Endodermal cell (in vitro differentiated cells): ENCODE data around the gene C4orf50. TPM values are rescaled to one million over a fixed set of nuclear protein-coding genes. Genes with fewer than 3 reads are reported as not detected.
A peak's percentile ranks its signal among the peaks of the same experiment; 100 is the strongest.

Experiments
- DNase-seq: peaks from one replicate; pipeline ENCODE4 v3.0.0-alpha.2; 2017
- H3K27ac ChIP-seq: 2 replicates; pipeline ENCODE4 v1.5.1; 2013; ENCODE audit warnings: mild to moderate bottlenecking, low read depth, low read length, moderate library complexity
- H3K27me3 ChIP-seq: 2 replicates; pipeline ENCODE4 v1.6.1; 2013; ENCODE audit warnings: mild to moderate bottlenecking, low read length, moderate library complexity; ENCODE audit not compliant: insufficient read depth, control insufficient read depth, poor library complexity, severe bottlenecking
- H3K36me3 ChIP-seq: 2 replicates; pipeline ENCODE4 v1.7.0; 2013; ENCODE audit warnings: mild to moderate bottlenecking, low read length, moderate library complexity; ENCODE audit not compliant: control insufficient read depth, insufficient read depth
- H3K4me1 ChIP-seq: one replicate; pipeline ENCODE4 v1.7.0; 2013; ENCODE audit warnings: low read length; ENCODE audit not compliant: control insufficient read depth, insufficient read depth
- H3K4me3 ChIP-seq: 2 replicates; pipeline ENCODE4 v1.5.1; 2013; ENCODE audit warnings: mild to moderate bottlenecking, low read length, moderate library complexity
- H3K9ac ChIP-seq: 2 replicates; pipeline ENCODE4 v1.6.1; 2013; ENCODE audit warnings: mild to moderate bottlenecking, low read length, moderate library complexity; ENCODE audit not compliant: poor library complexity, severe bottlenecking; ENCODE audit errors: extremely low read depth
- H3K9me3 ChIP-seq: 2 replicates; pipeline ENCODE4 v1.6.1; 2013; ENCODE audit warnings: mild to moderate bottlenecking, low read length, moderate library complexity; ENCODE audit not compliant: control insufficient read depth
- H3K27ac Mint-ChIP-seq: 2 replicates; pipeline ENCODE4 v1.8.0; 2020; ENCODE audit warnings: mixed read lengths
- H3K27me3 Mint-ChIP-seq: 2 replicates; pipeline ENCODE4 v1.8.0; 2021; ENCODE audit warnings: mild to moderate bottlenecking, mixed read lengths; ENCODE audit not compliant: insufficient read depth
- H3K36me3 Mint-ChIP-seq: 2 replicates; pipeline ENCODE4 v1.8.0; 2020; ENCODE audit warnings: low read depth, mixed read lengths
- H3K4me1 Mint-ChIP-seq: 2 replicates; pipeline ENCODE4 v1.8.0; 2020; ENCODE audit warnings: mixed read lengths
- H3K4me3 Mint-ChIP-seq: 2 replicates; pipeline ENCODE4 v1.8.0; 2020; ENCODE audit warnings: mild to moderate bottlenecking, moderate library complexity, mixed read lengths
- H3K9me3 Mint-ChIP-seq: 2 replicates; pipeline ENCODE4 v1.8.0; 2020; ENCODE audit warnings: mild to moderate bottlenecking, mixed read lengths
- WGBS, 2 experiments: methylation state at CpG; one replicate each; pipeline versions ENCODE4 v1.1.5 to v1.1.7; 2013; ENCODE audit warnings: missing lambda C conversion rate in 2 of 2, mixed read lengths in 1 of 2; ENCODE audit not compliant: insufficient coverage in 1 of 2, insufficient read length in 1 of 2; 5-methylcytosine and 5-hydroxymethylcytosine counted together
- total RNA-seq, 2 donors: library from RNA; stranded (reverse); fragmentation: NEBNext Ultra II Directional in 1 of 2; extraction: Animal tissue kit (Norgen Biotek cat#: 25700) in 1 of 2; gene quantifications; 2 replicates in 1 of 2; 3 replicates in 1 of 2; pipeline ENCODE4 v1.2.1, GENCODE V29; 2021
- TF ChIP-seq, protein P1 (sequence below): fragments of 200-600 bp; sonication (generic); conservative IDR thresholded peaks from 2 replicates; pipeline ENCODE4 v1.5.0; 2021; ENCODE audit warnings: antibody characterized with exemption, mild to moderate bottlenecking

The C4orf50 gene
- total RNA-seq, 2 donors from 2014 or later: 0.84 to 1.6 TPM

DNA sequence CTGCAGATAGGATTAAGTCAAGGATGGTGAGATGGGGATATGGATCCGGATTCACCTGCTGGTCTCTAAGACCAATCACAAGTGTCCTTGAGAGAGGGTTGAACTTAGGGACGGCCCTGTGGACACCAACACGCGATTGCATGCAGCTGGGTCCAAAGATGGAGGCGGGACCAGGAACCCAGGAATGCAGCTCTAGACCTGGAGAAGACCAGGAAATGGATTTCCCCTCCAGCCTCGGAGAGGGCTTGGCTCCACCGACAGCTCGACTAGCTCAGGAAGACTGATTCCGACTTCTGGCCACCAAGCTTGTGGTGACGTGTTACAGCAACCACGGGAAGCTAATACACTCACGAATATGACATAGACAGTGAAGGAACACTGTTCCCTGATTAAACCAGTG is 4.7 kb downstream of the C4orf50 start:
- H3K27me3 ChIP-seq: peaks cover 21% of the 10 kb centered on the region
- Mint-ChIP-seq H3K9me3 (no peaks in the 10 kb centered on the region), H3K36me3 (no peaks in the 10 kb centered on the region), H3K27me3 (peaks cover 24% of the 10 kb centered on the region), H3K4me3 (no peak overlapping the region), H3K27ac (no peak overlapping the region), H3K4me1 (peaks cover 5% of the 10 kb centered on the region)
- no peak overlapping the region for H3K9ac ChIP-seq
- TF ChIP-seq, protein P1, sequence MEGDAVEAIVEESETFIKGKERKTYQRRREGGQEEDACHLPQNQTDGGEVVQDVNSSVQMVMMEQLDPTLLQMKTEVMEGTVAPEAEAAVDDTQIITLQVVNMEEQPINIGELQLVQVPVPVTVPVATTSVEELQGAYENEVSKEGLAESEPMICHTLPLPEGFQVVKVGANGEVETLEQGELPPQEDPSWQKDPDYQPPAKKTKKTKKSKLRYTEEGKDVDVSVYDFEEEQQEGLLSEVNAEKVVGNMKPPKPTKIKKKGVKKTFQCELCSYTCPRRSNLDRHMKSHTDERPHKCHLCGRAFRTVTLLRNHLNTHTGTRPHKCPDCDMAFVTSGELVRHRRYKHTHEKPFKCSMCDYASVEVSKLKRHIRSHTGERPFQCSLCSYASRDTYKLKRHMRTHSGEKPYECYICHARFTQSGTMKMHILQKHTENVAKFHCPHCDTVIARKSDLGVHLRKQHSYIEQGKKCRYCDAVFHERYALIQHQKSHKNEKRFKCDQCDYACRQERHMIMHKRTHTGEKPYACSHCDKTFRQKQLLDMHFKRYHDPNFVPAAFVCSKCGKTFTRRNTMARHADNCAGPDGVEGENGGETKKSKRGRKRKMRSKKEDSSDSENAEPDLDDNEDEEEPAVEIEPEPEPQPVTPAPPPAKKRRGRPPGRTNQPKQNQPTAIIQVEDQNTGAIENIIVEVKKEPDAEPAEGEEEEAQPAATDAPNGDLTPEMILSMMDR: no peak
- DNase-seq: no peak
- no peaks in the 10 kb centered on the region for H3K9me3 ChIP-seq
- WGBS, 2 experiments: 89 to 93% methylated on average over 12 of the region's 12 CpGs
- no peaks in the 10 kb centered on the region for H3K4me1 ChIP-seq
- H3K27ac ChIP-seq: no peak overlapping the region
- no peaks in the 10 kb centered on the region for H3K36me3 ChIP-seq
- no peak overlapping the region for H3K4me3 ChIP-seq

DNA sequence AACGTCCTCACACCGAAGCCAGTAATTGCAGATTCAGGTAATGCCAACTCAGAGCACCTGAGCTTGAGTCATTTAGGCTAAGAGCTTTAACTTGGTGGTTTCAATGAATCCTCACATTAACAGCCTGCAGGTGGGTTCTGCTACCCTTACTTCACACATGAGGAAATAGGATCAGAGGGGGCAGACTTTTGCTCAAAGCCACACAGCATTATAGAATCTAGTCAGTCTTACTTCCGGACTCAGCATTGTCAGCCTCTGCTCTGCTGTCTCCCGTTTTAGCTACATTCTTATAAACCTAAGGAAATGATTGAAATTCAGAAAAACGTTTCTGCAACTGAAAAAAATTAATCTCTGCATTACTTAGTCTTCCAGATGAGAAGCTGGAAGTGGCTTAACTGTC is 6.0 kb downstream of the C4orf50 start:
- H3K9me3 Mint-ChIP-seq: no peaks in the 10 kb centered on the region

GRCh38 chr4:6011686-6012085 is 6.5 kb downstream of the C4orf50 start:
- Histone ChIP-seq H3K27me3 (peaks cover 38% of the 10 kb centered on the region), H3K9me3 (no peaks in the 10 kb centered on the region), H3K27ac (no peak overlapping the region), H3K4me1 (no peaks in the 10 kb centered on the region), H3K4me3 (no peak overlapping the region), H3K36me3 (no peaks in the 10 kb centered on the region), H3K9ac (no peak overlapping the region)
- DNase-seq: peak; percentile 59
- H3K4me1 Mint-ChIP-seq: peaks cover 5% of the 10 kb centered on the region
- 75 to 87% methylated on average over 7 to 8 of the region's 8 CpGs for whole genome bisulfite sequencing, 2 experiments
- TF ChIP-seq, protein P1: no peak
- H3K9me3 Mint-ChIP-seq: no peaks in the 10 kb centered on the region
- no peak overlapping the region for H3K4me3 Mint-ChIP-seq
- H3K27me3 Mint-ChIP-seq: peaks cover 38% of the 10 kb centered on the region
- peaks cover 2% of the 10 kb centered on the region for H3K36me3 Mint-ChIP-seq
- H3K27ac Mint-ChIP-seq: no peak overlapping the region

More for the DNA sequence above, 6.0 kb downstream of the C4orf50 start:
- Mint-ChIP-seq H3K4me1 (peaks cover 5% of the 10 kb centered on the region), H3K4me3 (no peak overlapping the region), H3K36me3 (no peaks in the 10 kb centered on the region), H3K27me3 (peaks cover 35% of the 10 kb centered on the region), H3K27ac (no peak overlapping the region)
- TF ChIP-seq, protein P1: no peak
- Histone ChIP-seq H3K36me3 (no peaks in the 10 kb centered on the region), H3K9me3 (no peaks in the 10 kb centered on the region), H3K27ac (no peak overlapping the region), H3K27me3 (peaks cover 33% of the 10 kb centered on the region), H3K9ac (no peak overlapping the region), H3K4me3 (no peak overlapping the region), H3K4me1 (no peaks in the 10 kb centered on the region)
- DNase-seq: no peak
- WGBS, 2 experiments: 85 to 86% methylated on average over 5 of the region's 5 CpGs
